Measurements from ENCODE around the gene SETDB2.
A peak's percentile ranks its signal among the peaks of the same experiment; 100 is the strongest.

- TF ChIP-seq CTCF (conservative IDR thresholded peaks at IDR 0.05; ENCODE audit: low read length) = peak; percentile 42
- no peak for TF ChIP-seq EZH2phosphoT487 (IDR thresholded peaks at IDR 0.05; ENCODE audit: borderline replicate concordance)
These were observed at the start of gene SETDB2, which contains the start of gene CAB39L for GRCh38 chr13:49443704-49444523.
